ENCODE data around the gene DCAF12.

DCAF12 gene

DNA sequence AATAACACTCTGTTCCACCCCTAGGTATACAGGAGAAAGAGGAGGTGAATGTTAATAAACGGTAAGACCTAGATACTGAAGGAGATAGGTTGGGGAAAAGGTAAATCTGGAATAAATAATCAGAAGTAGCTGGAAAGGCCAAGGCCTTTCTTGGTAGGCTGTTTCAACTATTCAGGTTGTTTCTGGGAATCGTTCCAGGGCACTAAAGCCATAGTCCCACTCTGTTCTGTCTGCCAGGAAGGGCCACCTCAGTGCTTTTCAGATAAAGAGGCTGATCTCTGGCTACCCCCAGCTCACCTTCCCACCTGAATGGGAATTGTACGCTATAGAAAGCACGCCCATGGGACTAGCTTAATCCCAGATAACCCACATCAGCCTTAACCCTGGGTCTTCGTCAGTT is 32.9 kb downstream of the DCAF12 start:
- DNase-seq (ENCODE audit: low spot score): no peak
- TF ChIP-seq, protein P1, sequence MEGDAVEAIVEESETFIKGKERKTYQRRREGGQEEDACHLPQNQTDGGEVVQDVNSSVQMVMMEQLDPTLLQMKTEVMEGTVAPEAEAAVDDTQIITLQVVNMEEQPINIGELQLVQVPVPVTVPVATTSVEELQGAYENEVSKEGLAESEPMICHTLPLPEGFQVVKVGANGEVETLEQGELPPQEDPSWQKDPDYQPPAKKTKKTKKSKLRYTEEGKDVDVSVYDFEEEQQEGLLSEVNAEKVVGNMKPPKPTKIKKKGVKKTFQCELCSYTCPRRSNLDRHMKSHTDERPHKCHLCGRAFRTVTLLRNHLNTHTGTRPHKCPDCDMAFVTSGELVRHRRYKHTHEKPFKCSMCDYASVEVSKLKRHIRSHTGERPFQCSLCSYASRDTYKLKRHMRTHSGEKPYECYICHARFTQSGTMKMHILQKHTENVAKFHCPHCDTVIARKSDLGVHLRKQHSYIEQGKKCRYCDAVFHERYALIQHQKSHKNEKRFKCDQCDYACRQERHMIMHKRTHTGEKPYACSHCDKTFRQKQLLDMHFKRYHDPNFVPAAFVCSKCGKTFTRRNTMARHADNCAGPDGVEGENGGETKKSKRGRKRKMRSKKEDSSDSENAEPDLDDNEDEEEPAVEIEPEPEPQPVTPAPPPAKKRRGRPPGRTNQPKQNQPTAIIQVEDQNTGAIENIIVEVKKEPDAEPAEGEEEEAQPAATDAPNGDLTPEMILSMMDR (IDR thresholded peaks at IDR 0.05; ENCODE audit: extremely low read depth, insufficient read depth, missing control alignments): no peak
- in situ Hi-C loops (cut with MboI; ENCODE audit: low pct_unique_long_range_greater_than_20kb, low sequenced_read_pairs, unreplicated experiment): no loop called here

DNA sequence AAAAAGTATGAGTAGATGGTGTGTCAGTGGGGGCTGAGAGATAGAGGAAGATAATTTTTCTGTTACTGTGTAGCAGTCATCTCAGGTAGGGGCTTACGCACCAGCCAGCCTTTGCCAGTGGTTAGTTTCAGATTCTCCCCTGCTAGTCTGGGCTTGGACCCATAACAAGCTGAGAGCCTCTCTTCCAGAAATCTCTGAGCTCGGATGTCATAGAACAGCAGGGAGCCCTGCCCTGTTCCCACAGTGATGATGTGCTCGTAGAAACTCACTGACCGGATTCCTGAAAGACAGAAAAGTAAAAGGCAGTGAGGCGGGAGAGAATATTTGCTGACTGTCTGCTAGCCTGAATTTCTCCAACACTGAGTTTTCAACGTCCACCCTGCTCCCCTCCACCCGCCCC is 37.2 kb downstream of the DCAF12 start:
- no peak for DNase-seq (ENCODE audit: low spot score)

DNA sequence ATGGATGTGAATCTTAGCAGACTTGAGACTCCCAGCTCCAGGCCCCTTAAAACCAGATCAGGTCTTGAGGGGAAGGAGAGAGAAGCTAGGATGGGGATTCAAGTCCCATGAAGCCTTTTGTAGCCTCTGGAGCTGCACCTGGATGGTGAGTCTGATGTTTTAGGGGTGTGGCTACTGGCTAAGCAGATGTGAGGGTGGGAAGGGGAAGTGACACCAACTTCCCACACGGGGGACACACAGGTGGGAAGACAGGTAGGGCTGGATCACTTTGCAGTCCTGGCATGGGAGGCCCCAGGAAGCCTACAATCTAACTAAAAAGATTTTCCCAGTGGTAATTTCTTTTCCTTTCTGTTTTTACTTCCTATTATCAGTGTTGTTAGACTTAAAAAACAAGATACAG is 39.1 kb downstream of the DCAF12 start:
- no peak for DNase-seq (ENCODE audit: low spot score)
- TF ChIP-seq, protein P1 (IDR thresholded peaks at IDR 0.05; ENCODE audit: extremely low read depth, insufficient read depth, missing control alignments): no peak
- in situ Hi-C loops (cut with MboI; ENCODE audit: low pct_unique_long_range_greater_than_20kb, low sequenced_read_pairs, unreplicated experiment): no loop called here

More for the DNA sequence above, 37.2 kb downstream of the DCAF12 start:
- TF ChIP-seq, protein P1 (IDR thresholded peaks at IDR 0.05; ENCODE audit: extremely low read depth, insufficient read depth, missing control alignments): no peak
- in situ Hi-C loops (cut with MboI; ENCODE audit: low pct_unique_long_range_greater_than_20kb, low sequenced_read_pairs, unreplicated experiment): no loop called here

DNA sequence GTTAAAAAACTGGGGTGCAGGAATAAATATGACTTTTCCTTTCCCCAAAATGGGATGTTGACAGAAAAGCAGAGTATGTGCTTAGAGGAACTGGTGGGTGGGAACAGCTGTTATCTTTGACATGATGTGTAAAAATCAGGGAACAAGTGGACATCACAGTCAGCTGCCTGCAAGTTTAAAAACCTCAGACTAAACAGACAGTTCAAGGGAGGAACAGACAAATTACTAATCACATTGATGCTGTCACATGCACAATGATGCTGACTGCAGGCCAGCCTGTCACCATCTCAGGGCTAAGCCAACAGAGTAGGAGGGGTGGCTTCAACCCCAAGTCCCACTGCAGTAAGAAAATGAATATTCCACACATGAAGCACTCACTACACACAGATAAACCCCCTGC is 39.6 kb downstream of the DCAF12 start:
- DNase-seq (ENCODE audit: low spot score): no peak
- in situ Hi-C loops (cut with MboI; ENCODE audit: low pct_unique_long_range_greater_than_20kb, low sequenced_read_pairs, unreplicated experiment): no loop called here

DNA sequence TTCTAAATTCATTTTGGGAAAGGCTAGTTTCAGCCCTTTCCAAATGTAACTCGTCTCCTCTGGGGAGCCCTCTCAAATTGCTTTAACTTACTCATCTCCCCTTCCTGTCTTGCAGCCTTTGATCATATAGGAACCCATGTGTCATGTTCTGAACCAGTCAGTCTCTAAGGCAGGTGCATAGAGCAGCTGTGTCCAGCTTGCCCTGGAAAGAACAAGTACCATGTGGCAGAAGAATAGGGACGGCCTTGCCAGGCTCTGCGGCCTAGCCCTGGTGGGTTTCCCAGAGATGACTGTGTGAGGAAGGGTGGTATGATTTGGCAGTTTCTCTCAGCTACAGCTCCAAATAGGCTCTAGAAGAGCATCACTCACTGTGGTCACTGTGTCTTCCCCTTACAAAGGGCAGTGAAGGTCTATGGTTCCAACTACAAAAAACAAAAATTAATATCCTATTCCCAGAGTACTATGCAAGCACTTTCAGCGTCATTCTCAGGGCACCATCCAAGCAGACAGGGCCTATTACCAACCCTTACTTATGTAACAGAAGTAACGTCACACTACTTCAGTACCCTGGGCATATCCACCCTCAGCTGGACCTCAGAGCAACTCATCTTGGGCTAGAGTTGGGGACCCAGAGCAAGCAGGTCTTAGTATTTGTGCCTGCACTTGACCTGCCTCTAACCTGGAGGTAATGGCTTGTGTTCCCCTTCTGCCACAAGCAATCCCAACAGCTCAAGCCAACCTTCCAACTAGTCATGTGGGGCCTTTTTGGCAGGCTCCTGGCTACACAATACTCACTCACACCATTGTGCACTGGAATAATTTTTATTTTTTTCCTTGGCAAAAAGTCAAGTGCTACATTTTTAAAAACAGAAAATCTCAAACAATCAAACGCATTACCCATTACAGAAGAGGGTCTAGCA is 40.7 kb downstream of the DCAF12 start:
- TF ChIP-seq, protein P1 (IDR thresholded peaks at IDR 0.05; ENCODE audit: extremely low read depth, insufficient read depth, missing control alignments): no peak
- no peak for DNase-seq (ENCODE audit: low spot score)
- in situ Hi-C loops (cut with MboI; ENCODE audit: low pct_unique_long_range_greater_than_20kb, low sequenced_read_pairs, unreplicated experiment): no loop called here

More for the DNA sequence above, 39.6 kb downstream of the DCAF12 start:
- TF ChIP-seq, protein P1 (IDR thresholded peaks at IDR 0.05; ENCODE audit: extremely low read depth, insufficient read depth, missing control alignments): no peak

DNA sequence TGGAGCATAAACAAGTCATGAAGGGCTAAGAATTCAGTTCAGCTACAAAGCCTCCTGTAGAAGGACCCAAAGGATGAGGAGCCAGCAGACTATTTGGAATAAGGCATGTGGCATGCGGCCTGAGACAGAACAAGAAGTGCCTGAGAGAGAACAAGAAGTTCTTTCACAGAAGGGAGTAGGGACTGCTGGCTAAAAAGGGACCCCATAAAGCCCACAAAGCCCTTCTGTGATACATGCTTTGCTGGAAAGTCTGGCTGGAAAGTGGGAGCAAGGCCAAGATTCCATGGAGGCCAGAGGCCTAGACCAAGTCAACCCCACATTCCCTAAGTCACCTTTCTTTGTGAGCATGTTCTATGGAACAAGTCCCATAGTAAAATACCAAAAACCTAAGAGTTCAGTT is 41.9 kb downstream of the DCAF12 start:
- DNase-seq (ENCODE audit: low spot score): no peak
- TF ChIP-seq, protein P1 (IDR thresholded peaks at IDR 0.05; ENCODE audit: extremely low read depth, insufficient read depth, missing control alignments): no peak
- in situ Hi-C loops (cut with MboI; ENCODE audit: low pct_unique_long_range_greater_than_20kb, low sequenced_read_pairs, unreplicated experiment): no loop called here

Data from GM13977 (cell line).